GM12801 (cell line): ENCODE results near the gene RAB8B.

Experiments used
- TF ChIP-seq, protein P1 (sequence below): IDR thresholded peaks from one replicate; pipeline ENCODE4 v1.5.1; 2011; ENCODE audit warnings: control low read depth; ENCODE audit not compliant: insufficient read length; ENCODE audit errors: extremely low read depth

Gene RAB8B

GRCh38 chr15:63284335-63284734, 94.9 kb downstream of the RAB8B start:
- TF ChIP-seq, protein P1, sequence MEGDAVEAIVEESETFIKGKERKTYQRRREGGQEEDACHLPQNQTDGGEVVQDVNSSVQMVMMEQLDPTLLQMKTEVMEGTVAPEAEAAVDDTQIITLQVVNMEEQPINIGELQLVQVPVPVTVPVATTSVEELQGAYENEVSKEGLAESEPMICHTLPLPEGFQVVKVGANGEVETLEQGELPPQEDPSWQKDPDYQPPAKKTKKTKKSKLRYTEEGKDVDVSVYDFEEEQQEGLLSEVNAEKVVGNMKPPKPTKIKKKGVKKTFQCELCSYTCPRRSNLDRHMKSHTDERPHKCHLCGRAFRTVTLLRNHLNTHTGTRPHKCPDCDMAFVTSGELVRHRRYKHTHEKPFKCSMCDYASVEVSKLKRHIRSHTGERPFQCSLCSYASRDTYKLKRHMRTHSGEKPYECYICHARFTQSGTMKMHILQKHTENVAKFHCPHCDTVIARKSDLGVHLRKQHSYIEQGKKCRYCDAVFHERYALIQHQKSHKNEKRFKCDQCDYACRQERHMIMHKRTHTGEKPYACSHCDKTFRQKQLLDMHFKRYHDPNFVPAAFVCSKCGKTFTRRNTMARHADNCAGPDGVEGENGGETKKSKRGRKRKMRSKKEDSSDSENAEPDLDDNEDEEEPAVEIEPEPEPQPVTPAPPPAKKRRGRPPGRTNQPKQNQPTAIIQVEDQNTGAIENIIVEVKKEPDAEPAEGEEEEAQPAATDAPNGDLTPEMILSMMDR, result no peak

DNA sequence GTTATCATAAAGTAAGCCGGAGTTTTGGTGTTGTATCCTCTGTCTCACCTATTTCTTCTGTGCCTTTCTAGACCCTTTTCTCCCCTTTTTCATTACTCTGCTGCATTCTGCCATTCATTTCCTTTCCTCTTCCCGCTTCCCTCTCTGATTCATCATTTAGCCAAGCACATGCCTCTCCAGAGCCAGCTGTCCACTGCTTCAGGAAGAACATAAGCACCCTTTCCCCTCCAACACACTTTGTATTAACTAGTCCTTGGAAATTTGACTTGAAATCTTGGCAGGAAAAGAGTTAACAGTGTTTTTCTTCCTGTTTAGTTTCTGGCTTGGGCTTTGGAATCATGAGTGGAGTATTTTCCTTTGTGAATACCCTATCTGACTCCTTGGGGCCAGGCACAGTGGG, 97.7 kb downstream of the RAB8B start:
- TF ChIP-seq, protein P1, result no peak

DNA sequence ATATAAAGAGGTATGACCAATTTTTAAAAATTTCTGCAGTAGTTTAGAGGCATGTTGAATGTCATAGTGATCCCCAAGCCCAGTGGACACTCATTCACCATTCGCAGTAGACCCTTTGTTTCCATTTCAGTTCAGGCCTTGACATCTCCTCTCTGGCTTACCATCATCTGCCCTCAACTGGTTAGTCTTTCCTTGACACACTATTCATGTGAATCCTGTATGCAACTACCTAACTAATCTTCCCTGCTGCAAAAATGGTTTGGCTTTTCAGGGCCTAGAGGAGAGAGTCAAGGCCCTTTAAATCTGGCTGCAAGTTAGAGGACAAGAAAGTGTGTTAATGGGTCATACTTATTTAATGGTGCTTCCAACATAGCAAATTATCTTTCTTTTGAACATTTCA, 98.9 kb downstream of the RAB8B start:
- TF ChIP-seq, protein P1, result no peak

- TF ChIP-seq, protein P1, result no peak
Measured at GRCh38 chr15:63288778-63289378, 99.5 kb downstream of the RAB8B start.

GRCh38 chr15:63291507-63291906, 102.1 kb downstream of the RAB8B start:
- TF ChIP-seq, protein P1, result no peak

GRCh38 chr15:63292241-63292640, 102.8 kb downstream of the RAB8B start:
- TF ChIP-seq, protein P1, result no peak

DNA sequence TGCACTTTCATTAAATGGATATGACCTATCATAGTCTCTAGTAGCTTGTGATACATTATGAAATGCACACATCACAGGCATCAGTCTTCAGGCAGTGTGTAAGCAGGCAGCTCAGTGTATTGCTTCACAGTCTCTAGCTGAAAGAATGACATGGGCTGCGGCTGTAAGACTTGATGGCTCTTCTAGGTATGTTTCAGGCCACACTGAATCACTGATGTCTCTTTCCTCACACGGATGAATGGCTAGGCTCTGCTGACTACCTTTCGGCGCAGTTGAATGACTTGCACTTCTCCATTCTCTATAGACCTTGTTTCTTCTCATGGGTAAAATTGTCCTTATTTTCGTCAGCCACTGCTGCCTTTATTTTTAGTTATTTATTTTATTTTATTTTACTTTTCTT, 103.4 kb downstream of the RAB8B start:
- TF ChIP-seq, protein P1, result no peak
